HG03135 (cell line): ENCODE results near the gene SUGCT.
A peak's percentile ranks its signal among the peaks of the same experiment; 100 is the strongest.

Experiments used
- ATAC-seq: cut with Tn5 transposase; IDR thresholded peaks from one replicate; pipeline ENCODE4 v1.9.1; 2021; ENCODE audit warnings: mild to moderate bottlenecking, moderate library complexity; ENCODE audit not compliant: unreplicated experiment

The SUGCT gene

DNA sequence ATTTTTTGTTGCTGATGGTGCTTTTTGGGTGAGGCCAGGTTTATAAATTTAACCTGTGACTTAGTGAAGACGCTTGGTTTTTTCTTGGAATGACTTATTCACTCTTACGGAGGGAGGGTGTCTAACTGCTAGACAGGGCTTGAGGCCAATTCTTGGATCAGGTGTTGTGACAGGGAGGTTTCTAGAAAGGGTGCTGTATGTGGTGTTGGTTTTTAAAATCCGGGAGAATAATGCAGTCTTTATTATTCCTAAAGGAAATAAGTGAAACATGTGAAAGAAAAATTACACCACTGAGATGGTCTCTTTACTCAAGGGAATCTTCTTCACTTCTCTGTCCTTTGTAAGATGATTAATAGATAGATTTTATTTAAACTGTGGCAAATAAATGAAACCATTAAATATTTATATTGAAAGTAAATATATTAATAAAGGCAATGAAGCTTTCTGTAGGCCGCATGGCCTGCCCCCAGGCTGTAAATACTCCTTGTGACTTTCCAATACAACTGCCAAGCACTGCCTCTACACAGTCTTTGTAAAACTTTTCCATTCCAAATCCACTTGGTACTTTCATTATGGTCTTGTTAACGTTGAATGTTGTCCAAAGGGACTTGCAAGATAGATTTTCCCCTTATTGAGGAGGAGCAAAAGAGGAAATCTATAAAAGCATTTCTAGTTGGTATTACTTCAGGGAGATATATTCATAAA lies 323.1 kb downstream of the SUGCT start:
- no peak for ATAC-seq

DNA sequence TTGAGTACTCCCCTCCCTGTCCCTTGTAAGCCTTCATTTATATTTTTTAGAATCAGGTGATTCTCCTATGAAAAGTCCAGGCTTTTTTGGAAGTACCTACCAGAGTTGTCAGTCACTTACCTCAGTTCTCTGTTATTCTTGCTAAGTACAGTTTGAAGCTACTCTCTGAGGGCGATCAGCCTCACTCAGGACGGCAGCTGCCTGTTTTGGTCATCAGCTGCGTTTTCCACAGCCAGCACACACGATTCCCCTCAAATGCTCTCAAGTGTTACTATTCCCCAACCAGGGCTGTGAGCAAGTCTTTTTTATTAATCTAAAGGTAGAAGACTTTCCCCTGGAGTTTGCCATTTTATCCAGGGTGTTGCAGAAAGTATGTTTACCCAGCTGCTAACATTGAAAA lies 328.6 kb downstream of the SUGCT start:
- ATAC-seq: no peak

DNA sequence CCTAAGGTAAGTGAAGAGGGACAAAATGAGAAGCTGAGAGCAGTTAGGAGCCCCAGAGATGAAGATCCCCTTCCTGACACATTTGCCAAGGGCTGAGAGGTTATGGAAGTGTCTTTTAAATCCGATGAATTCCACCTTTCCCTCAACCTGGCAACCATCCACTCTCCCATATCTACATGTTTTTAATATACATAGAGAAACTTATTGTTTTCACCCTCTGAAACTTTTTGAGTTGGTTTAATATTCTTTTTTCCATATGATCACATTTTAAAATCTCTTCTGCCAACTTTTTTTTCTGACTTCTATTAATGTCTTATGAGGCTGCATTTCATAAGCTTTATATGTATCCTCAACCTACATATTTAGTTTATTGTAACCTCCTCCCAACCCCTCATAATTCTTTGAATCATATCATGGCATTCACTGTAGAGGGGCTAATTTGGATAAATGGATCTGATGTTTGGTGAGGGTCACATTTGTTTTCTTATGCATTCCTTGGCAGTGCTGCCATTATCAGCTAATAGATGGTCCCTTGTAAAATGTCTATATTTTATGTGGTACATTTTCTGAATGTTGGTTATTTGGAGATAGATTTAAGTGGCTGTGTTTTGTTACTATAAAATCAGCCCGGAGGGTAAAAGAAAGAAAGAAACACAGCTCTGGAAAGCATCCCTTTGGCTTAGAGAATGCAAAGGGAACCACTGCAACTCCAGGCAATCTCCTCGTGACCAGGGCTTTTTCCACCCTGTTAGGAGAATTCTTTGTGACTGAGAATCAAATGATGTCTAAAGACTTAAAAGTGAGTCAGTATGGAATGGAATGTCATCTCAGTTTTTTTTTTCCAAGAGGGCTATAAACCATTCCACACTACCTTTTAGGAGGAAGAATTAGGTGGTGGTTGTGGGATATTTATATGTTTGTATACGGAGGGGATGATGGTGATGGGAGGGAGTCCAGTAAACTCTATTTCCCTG lies 334.4 kb downstream of the SUGCT start:
- ATAC-seq: no peak

DNA sequence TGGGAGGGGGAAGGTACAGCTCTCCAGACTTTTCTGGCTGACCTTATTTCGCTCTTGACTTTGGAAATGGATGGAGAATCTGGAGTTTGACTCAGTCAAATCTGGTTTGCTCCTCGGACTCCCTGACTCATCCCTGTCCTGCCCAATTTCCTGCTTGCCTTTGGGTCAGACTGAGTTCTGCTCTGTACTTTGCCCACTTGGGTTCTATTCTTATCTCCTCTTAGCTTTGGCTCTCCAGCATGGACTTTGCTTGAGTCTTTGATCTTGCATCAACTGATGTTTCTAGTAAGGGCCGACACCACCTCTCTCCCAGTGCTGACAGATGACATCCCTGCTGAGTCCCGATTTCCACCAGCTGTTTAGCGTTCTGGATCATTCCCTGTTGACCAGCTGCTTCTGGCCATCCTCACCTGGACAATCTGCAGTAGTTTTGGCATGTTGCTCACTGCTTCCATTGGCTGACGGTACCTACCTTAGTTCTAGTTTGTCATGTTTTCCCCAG lies 335.3 kb downstream of the SUGCT start:
- ATAC-seq: no peak

DNA sequence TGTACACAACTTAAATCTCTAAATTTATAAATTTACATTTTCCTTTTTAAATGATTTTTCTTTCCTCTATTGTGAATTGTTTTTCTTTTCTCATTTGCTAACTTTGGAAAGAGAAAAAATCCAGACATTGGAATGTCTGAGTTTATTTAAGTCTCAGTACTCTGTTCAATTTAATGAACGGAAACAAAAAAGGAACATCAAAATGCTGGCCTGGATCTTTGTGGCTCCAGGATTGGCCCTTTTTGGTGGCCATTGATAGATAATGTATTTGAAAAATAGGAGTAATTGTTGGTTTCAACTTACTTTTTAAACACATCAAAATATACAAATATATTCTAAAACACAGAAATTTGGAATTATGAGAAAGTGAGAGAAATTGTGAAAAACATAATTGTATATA lies 336.0 kb downstream of the SUGCT start:
- ATAC-seq: no peak

DNA sequence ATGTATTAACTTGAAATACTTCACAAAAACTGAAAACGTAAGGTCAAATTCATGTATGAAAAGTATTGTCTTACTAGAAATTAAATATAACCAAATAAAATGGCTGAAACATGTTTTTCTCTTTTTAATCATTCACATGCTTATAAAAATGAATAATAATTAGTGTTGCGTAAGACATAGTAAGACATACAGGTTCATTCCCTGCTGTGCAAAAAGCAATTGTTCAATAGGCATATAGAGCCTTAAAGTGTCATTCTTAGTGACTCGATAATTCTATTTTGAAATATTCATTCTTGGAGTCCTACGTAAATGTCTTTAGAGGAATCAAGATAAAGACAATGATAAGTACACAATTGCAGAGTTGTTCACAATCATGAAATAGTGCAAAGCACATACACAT lies 337.1 kb downstream of the SUGCT start:
- ATAC-seq: no peak

DNA sequence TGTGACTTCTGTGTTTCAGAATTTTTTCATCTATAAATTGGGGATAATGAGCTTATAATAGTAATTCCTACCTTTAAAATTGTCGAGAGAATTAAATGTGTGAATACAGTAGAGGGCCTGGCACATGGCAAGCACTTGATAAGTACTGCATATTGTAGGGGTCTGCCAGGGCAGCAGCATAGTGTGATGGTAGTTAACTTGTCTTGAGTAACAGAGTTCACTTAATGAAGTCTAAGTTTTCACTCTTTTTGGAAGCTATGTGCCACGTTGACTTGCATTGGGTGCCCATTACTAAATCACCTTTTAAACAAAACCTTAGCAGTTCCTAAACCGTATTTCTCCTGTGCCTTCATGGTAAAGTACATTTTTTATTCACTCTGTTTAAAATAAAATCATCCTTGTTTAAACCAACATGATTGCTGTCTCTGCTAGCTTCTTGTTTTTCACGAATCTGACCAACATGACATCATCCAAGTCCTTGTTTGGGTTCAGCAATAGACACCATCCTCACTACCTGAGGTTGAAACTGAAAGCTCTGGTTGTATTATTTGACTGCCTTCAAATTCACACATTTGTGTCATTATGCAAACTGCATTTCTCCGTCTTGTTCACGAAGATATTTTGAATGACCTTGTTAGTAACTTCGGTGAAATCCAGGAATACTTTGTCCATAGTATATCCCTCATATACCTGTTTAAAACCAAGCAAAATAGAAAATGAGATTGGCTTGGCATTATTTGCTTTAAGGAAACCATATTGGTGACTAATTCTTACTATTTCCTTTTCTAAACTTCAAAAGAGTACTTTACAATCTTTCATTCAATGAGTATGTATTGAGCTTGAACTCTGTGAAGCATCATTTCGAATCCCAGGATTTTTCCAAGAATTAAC lies 340.2 kb downstream of the SUGCT start:
- ATAC-seq: peak; percentile 92

DNA sequence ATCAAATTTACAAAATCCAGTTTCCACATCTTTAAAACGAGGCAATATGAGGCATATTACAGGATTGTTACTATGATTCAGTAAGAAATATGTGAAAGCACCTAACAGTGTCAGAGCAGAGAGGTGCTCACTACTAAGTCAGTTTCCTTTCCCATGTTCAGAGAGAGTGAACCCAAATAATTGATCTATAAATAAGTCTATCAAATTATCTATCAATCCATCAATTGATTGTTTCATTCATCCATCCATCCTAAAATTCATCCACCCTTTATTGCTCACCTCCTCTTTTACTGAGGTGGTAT lies 340.8 kb downstream of the SUGCT start:
- peak; percentile 27 for ATAC-seq

DNA sequence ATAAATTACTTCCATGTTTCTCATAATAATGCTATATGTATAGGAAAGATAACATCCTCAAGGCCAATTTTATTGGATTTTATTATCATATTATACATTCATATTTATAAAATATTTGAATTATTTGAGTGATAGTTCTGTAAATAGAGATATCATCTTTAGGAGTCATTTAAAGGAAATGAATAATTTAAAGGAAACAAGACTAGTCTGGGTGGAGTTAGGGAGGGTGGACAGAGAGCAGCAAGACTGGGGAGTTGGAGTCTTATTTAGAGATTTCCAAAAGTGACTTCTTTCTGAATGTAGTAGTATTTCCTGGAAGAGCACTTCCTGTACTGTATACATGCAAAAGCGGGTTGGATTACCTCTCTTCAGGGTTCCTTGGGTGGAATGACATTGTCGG lies 342.3 kb downstream of the SUGCT start:
- no peak for ATAC-seq

DNA sequence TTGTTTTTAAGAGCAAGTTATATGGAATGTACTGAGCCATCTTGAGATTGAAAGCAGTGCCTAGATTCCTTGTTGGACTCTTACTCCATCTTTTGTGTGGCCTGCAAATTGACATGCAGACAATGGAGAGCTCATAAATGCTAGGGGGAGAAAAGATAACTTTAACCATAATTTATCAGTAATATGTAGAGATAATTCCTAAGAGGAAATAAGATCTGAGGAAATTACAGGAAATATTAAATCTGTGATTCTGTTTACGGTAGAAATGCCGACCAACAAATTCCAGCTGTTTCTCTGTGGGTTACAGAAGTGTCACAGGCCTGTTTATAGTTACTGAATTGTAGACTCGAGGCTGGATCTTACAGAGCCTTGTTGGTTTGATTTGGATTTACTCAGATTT lies 348.0 kb downstream of the SUGCT start:
- ATAC-seq: no peak

DNA sequence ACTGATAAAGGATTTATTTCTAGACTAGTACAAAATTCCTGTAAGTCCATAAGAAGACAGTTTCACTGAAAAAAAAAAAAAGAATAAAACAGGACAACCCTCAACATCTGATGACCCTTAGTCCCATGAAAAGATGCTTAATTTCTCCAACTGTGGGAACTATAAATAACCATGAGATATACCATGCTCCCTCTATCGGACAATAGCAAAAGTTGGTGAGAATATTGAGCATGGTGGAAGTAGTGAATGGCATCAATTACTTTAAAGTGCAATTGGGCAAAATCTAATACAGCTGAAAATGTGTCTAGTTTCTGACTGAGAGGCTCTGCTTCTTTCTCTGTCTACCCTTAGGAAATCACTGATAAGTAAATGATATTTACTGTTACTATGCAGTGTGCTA lies 348.8 kb downstream of the SUGCT start:
- ATAC-seq: no peak

DNA sequence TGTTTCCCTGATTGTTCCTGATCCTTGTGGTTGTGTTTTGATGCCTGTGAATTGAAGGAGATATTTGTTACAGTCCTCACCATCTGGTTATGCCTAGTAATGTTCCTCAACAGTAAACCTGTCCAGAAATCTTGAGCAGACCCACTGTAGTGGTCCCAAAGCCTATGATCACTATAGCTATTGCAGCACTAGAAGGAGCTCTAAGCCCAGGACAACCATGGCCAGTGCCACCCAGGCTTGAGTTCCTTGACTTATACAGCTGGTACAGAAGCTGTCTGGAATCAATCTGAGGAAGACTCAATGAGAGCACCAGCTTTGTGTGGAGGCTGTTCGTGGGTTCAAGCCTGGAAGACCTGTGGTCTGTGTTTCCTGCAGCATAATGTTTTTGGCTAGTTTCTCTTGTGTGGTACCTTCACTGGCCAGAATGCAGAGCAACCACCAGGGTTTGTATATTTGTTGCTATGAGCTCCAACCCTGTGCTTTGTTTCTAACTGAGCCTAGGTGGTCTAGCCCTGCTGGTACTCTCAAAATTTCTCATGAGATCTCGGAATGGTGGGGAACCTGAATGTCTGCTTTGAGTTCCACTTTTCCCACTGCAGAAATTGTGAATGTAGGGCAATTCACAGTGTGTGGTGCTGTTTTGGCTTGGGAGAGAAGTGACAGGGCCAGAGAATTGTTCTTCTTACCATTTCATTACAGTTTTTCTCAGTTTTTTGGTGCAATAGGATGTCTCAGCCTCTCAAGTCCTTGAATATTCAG lies 355.2 kb downstream of the SUGCT start:
- no peak for ATAC-seq

DNA sequence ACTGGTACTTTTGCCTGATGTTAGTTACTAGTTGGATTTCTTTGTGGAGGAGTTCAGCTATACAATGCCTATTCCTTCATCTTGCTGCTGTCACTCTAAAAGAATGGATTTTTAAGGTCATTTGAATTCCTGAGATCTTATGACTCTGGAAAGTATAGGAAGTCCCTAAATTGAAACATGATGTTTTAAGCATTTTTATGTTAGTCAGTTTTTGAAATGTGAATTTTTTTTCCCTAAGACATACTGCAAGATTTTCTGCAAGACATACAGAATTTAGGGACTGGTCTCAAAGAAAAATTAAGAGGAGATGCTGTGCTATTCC lies 355.8 kb downstream of the SUGCT start:
- ATAC-seq: no peak

DNA sequence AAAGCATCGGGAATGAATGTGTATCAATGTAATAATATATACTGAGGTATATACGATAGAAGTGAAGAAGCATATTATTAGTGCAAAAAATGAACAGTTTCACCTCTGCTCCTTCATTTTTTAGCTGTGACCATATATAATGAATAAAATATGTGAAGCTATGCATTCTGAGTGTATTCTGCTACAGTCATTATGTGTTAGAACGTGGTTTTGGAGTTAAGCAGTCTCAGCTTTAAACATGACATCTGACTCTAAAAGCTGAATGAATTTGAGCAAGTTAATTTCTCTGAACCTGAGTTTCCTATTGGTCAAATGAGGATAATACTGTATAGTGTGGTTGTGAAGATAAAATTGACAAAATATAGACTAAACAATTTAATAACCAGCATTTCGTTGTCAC lies 358.1 kb downstream of the SUGCT start:
- no peak for ATAC-seq

DNA sequence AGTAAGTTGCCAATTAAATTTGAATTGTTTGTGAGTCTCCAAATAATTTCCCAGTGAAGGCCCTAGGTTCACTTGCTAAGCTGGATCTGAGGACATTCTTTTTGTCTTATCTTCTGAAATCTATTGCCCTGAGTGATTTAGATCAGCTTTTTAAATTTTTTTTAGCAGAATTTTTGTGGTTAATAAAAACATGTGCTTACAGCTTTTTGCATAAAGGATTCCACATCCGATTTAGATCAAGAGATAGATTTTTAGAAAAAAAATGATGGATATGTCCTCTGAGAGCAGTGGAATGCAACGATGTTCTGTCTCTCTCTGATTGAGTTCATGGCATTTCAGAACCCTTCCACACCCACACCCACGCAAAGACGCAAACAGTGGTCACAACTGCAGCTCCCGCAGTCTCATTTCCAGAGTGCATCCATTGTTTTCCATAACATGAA lies 358.8 kb downstream of the SUGCT start:
- no peak for ATAC-seq

DNA sequence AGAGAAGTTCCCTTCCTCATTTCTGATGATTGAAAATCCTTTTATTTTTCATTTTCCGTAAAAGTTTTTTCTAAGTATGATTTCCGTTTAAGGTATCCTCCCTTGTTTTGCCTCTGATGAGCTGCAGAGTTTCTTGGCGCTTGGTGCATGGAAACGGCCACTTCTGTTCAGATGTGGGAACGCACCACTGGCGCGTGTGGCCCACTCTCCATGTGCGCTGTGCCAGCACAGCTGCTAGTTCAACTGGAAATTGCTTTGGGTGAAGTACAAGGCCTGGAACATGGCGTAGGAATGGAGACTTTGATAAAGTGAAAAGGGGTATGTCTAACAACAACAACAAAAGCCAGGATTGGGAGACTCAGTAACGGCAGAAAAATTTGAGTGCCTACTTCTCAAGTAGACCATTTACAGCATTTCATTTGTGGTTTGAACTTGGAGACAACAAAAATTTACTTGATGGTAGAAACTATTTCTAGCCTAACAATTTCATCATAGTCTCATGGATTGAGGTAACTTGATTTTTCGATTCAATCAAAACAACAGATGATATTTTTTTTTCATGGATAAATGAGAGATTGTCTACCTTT lies 364.2 kb downstream of the SUGCT start:
- no peak for ATAC-seq

DNA sequence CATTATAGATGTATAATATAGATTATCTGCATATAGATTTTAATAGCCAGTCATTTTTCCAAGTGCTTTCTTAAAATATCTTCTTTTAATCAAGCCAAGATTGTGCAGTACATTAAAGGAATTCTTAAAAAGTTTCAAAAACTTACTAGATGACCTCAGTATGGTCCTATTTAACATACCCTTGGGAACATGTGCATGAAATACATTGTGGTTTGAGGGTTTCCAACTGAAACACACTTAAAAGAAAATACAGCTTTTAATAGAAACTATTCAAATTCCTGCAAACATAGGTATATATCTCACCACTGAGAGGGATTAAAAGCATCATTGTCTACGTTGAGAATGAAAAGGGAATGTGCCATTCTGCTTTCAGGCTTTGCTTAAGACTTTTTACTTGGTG lies 364.9 kb downstream of the SUGCT start:
- no peak for ATAC-seq

DNA sequence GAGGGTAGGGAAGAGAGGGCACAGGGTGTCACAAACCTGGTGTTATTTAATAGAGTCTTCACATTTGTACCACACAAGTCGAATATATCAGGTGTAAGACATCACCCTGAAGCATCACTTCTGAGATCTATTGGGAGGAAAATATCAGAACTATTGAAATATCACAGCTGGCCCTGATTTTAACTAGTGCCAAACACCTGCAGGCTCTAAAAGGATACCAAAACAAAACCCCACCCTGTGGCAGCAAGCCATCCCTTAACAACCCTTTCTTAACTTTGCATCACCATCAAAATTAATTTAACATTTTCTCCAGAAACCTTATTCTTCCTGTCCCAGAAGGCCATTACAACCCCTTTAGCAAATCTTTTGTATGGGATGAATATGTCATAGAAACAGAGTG lies 365.4 kb downstream of the SUGCT start:
- ATAC-seq: no peak

DNA sequence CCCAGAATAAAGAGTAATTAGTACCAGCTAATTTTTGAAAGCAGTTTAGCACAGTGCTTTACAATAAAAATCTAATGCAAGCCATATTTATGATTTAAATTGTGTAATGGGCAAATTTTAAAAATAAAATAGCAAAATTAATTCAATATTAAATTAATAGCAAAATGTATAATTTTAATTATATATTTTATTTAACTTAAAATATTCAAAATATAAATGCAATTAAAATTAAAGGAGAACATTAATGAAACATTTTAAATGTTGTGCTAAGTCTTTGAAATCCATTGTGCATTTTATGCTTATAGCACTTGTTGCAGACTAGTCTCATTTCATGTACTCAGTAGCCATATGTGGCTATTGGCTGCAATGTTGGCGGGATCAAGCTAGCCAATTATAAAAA lies 367.6 kb downstream of the SUGCT start:
- no peak for ATAC-seq

DNA sequence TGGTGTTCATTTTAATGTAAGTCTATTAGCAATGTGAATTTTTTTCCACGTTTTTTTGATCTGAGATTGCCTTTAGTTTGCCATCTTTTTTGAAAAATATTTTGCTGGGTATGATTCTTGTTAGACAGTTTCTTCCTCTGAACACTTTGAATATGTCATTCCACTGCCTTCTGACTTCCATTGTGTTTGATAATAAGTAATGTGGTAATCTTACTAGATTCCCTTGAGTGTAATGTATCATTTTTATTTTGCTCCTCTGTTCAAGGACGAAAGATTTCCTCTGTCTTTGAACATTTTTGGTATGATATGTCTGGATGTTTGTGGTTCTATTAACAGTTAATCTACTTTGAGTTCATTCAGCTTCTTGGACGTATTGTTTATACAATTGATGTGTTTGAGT lies 371.4 kb downstream of the SUGCT start:
- no peak for ATAC-seq
